Body of pancreas (tissue), 4 donors: ENCODE data around the gene GRB10. TPM values are rescaled to one million over a fixed set of nuclear protein-coding genes. Genes with fewer than 3 reads are reported as not detected.

ENCODE experiments used
- ATAC-seq: fragments of 150-250 bp; one replicate; pipeline ENCODE4 v1.9.1; 2016
- DNase-seq, 4 donors: peaks; one replicate each; pipeline ENCODE4 v3.0.0-alpha.2; 2019
- H3K27ac ChIP-seq, 4 donors: fragments of 200-600 bp; sonication (generic); 1 replicate in 3 of 4; 2 replicates in 1 of 4; pipeline versions ENCODE4 v1.5.1 to v1.6.1; 2016 to 2019; ENCODE audit warnings: mild to moderate bottlenecking in 1 of 4, mixed read lengths in 1 of 4, moderate library complexity in 1 of 4
- H3K27me3 ChIP-seq, 2 donors: fragments of 200-600 bp; sonication (generic); one replicate each; pipeline ENCODE4 v1.6.0; 2016; ENCODE audit warnings: mild to moderate bottlenecking in 1 of 2
- H3K36me3 ChIP-seq, 2 donors: fragments of 200-600 bp; sonication (generic); replicated peaks in 1 of 2; 2 replicates each; pipeline ENCODE4 v1.5.1; 2016; ENCODE audit warnings: low read depth in 2 of 2; ENCODE audit not compliant: insufficient read depth in 1 of 2
- H3K4me1 ChIP-seq: fragments of 200-600 bp; sonication (generic); one replicate; pipeline ENCODE4 v1.6.0; 2016
- H3K4me3 ChIP-seq, 2 donors: fragments of 200-600 bp; sonication (generic); 1 replicate in 1 of 2; 2 replicates in 1 of 2; pipeline ENCODE4 v1.5.1; 2016 to 2019
- H3K9me3 ChIP-seq, 3 donors: fragments of 200-600 bp; sonication (generic); 1 replicate in 2 of 3; 2 replicates in 1 of 3; pipeline ENCODE4 v1.5.1; 2016
- CTCF ChIP-seq, 7 experiments: fragments of 450-650 bp in 4 of 7; fragments of 200-600 bp in 3 of 7; sonication (generic) in 3 of 7; IDR thresholded peaks; one replicate each; pipeline ENCODE4 v1.5.1; 2016 to 2019; ENCODE audit warnings: antibody characterized with exemption in 7 of 7
- POLR2A ChIP-seq, 3 donors: fragments of 450-650 bp; IDR thresholded peaks; one replicate each; pipeline ENCODE4 v1.6.1; 2016; ENCODE audit warnings: antibody characterized with exemption in 3 of 3, mild to moderate bottlenecking in 2 of 3
- WGBS, 2 donors: methylation state at CpG; one replicate each; pipeline ENCODE4 v1.1.5; 2017; 5-methylcytosine and 5-hydroxymethylcytosine counted together
- intact Hi-C: fragments of 100-400 bp; cut with DNase I; formaldehyde crosslinking; loops from one replicate; pipeline ENCODE4 v1.15.1; 2023
- total RNA-seq, 2 donors: library from RNA; depleted of rRNA; stranded (reverse); fragments of >200 nt; gene quantifications; one replicate each; pipeline ENCODE4 v1.1.0, GENCODE V29; 2016

The GRB10 gene
- total RNA-seq, 2 donors from 2014 or later, result 130 to 229 TPM

GRCh38 chr7:50648570-50649169 is 134.0 kb downstream of the GRB10 start:
- ATAC-seq (peak; percentile 22), DNase-seq (no peak)
- WGBS, 2 donors, result 83 to 87% methylated on average over 8 of the region's 8 CpGs
- Histone ChIP-seq H3K4me1 (peaks cover 20% of the 10 kb centered on the region), H3K27me3 (no peaks in the 10 kb centered on the region), H3K27ac (peak overlapping the region in 1 of 4 donors; percentile 7), H3K36me3 (no peaks in the 10 kb centered on the region), H3K9me3 (no peaks in the 10 kb centered on the region), H3K4me3 (no peak overlapping the region)
- no peak for TF ChIP-seq POLR2A (IDR thresholded peaks at IDR 0.05)
- TF ChIP-seq CTCF (IDR thresholded peaks at IDR 0.05), result no peak
- intact Hi-C loops, result no loop called here

GRCh38 chr7:50648076-50648475 is 134.6 kb downstream of the GRB10 start:
- Histone ChIP-seq H3K27ac (no peak overlapping the region), H3K9me3 (no peaks in the 10 kb centered on the region), H3K36me3 (no peaks in the 10 kb centered on the region), H3K4me1 (peaks cover 22% of the 10 kb centered on the region), H3K4me3 (no peak overlapping the region), H3K27me3 (no peaks in the 10 kb centered on the region)
- ATAC-seq, result no peak
- TF ChIP-seq POLR2A (IDR thresholded peaks at IDR 0.05) (no peak), CTCF (IDR thresholded peaks at IDR 0.05) (no peak)
- WGBS, 2 donors, result 88 to 94% methylated on average over 11 of the region's 11 CpGs
- intact Hi-C loops, result no loop called here
- no peak for DNase-seq

- Histone ChIP-seq H3K9me3 (no peaks in the 10 kb centered on the region), H3K4me1 (peaks cover 24% of the 10 kb centered on the region), H3K27ac (no peak overlapping the region), H3K4me3 (no peak overlapping the region), H3K36me3 (no peaks in the 10 kb centered on the region), H3K27me3 (no peaks in the 10 kb centered on the region)
- TF ChIP-seq POLR2A (IDR thresholded peaks at IDR 0.05), result no peak
- no peak for TF ChIP-seq CTCF (IDR thresholded peaks at IDR 0.05)
- ATAC-seq, result no peak
- 95 to 96% methylated on average over 10 of the region's 10 CpGs for WGBS, 2 donors
- no peak for DNase-seq
- intact Hi-C loops, result no loop called here
These were observed 135.3 kb downstream of the GRB10 start for GRCh38 chr7:50647286-50647980.

GRCh38 chr7:50646069-50646468 is 136.6 kb downstream of the GRB10 start:
- Histone ChIP-seq H3K9me3 (no peaks in the 10 kb centered on the region), H3K4me3 (no peak overlapping the region), H3K4me1 (peaks cover 35% of the 10 kb centered on the region), H3K27ac (no peak overlapping the region), H3K36me3 (no peaks in the 10 kb centered on the region), H3K27me3 (no peaks in the 10 kb centered on the region)
- no peak for ATAC-seq
- TF ChIP-seq CTCF (IDR thresholded peaks at IDR 0.05) (no peak), POLR2A (IDR thresholded peaks at IDR 0.05) (no peak)
- intact Hi-C loops, result no loop called here
- 90 to 91% methylated on average over 9 of the region's 9 CpGs for WGBS, 2 donors
- no peak for DNase-seq

- no peak for TF ChIP-seq POLR2A (IDR thresholded peaks at IDR 0.05)
- no peaks in the 10 kb centered on the region for H3K27me3 ChIP-seq
- H3K27ac ChIP-seq, result peak overlapping the region in 3 of 4 donors; percentile 32 to 44 (median 42)
- intact Hi-C loops, result no loop called here
- no peaks in the 10 kb centered on the region for H3K36me3 ChIP-seq
- no peaks in the 10 kb centered on the region for H3K9me3 ChIP-seq
- ATAC-seq (no peak), DNase-seq (no peak)
- H3K4me3 ChIP-seq, result no peak overlapping the region
- peaks cover 40% of the 10 kb centered on the region for H3K4me1 ChIP-seq
These were observed 137.5 kb downstream of the GRB10 start for GRCh38 chr7:50645186-50645585.
